Thoracic aorta (tissue), 2 donors: ENCODE results near the gene RIPOR2. TPM values are rescaled to one million over a fixed set of nuclear protein-coding genes. Genes with fewer than 3 reads are reported as not detected.

Experiments used
- ATAC-seq: fragments of 150-250 bp; one replicate; pipeline ENCODE4 v1.8.0; 2017; ENCODE audit warnings: low read depth; ENCODE audit not compliant: insufficient number of reproducible peaks, low FRiP score
- DNase-seq: peaks from one replicate; pipeline ENCODE4 v3.0.0-alpha.2; 2020; ENCODE audit warnings: low spot score
- H3K27ac ChIP-seq, 2 donors: fragments of 200-600 bp; sonication (generic); 1 replicate in 1 of 2; 2 replicates in 1 of 2; pipeline ENCODE4 v1.5.1; 2016; ENCODE audit warnings: mild to moderate bottlenecking in 2 of 2, moderate library complexity in 2 of 2
- H3K27me3 ChIP-seq: fragments of 200-600 bp; sonication (generic); replicated peaks from 2 replicates; pipeline ENCODE4 v1.6.0; 2016; ENCODE audit warnings: mild to moderate bottlenecking; ENCODE audit not compliant: insufficient read depth
- H3K36me3 ChIP-seq: fragments of 200-600 bp; sonication (generic); one replicate; pipeline ENCODE4 v1.5.1; 2016
- H3K4me1 ChIP-seq, 2 donors: fragments of 200-600 bp; sonication (generic); 1 replicate in 1 of 2; 2 replicates in 1 of 2; pipeline versions ENCODE4 v1.5.1 to v1.6.0; 2016; ENCODE audit warnings: low read depth in 2 of 2, mild to moderate bottlenecking in 1 of 2; ENCODE audit not compliant: control insufficient read depth in 1 of 2
- H3K4me3 ChIP-seq: fragments of 200-600 bp; sonication (generic); 2 replicates; pipeline ENCODE4 v1.5.1; 2016; ENCODE audit warnings: mild to moderate bottlenecking
- H3K9me3 ChIP-seq: fragments of 200-600 bp; sonication (generic); 2 replicates; pipeline ENCODE4 v1.5.1; 2016
- total RNA-seq, 2 donors: library from RNA; depleted of rRNA; stranded (reverse); fragments of >200 nt; gene quantifications; one replicate each; pipeline versions ENCODE4 v1.1.0 to v1.2.3, GENCODE V29; 2016
- TF ChIP-seq, protein P1 (sequence below): fragments of 200-600 bp; sonication (generic); IDR thresholded peaks from one replicate; pipeline ENCODE4 v1.5.1; 2019; ENCODE audit warnings: antibody characterized with exemption

Gene RIPOR2
- total RNA-seq, 2 donors from 2014 or later = 6.0 to 9.9 TPM

DNA sequence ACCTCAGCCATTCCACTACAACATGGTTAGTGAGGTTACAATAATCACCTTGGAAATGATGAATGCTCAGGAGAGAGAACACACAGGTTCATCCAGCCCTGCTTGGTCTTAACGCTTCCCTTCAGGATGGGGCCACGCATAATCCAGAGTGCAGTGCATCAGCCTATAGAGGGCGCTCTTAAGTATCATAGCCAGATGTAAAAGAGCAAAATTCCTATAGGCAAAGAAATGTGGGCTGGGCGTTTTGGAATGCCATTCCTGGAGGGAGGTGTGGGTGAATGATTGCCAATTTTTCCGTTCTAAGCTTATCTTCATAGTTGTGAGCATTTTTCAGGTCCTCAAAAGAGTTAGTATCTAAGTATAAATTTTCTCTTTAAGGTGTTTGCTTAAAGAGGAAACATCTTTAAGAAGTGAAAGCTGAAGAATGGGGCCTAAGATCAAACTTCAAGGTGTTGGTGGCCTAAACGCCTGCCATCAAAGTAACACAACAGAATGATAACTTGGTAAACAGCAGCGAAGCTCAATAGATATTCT is 1.8 kb downstream of the RIPOR2 start:
- ATAC-seq = no peak
- Histone ChIP-seq H3K27ac (no peak overlapping the region), H3K4me1 (peaks cover 8 to 14% of the 10 kb centered on the region in 2 donors), H3K9me3 (no peaks in the 10 kb centered on the region), H3K27me3 (no peaks in the 10 kb centered on the region), H3K36me3 (no peaks in the 10 kb centered on the region), H3K4me3 (no peak overlapping the region)
- DNase-seq = no peak
- TF ChIP-seq, protein P1, sequence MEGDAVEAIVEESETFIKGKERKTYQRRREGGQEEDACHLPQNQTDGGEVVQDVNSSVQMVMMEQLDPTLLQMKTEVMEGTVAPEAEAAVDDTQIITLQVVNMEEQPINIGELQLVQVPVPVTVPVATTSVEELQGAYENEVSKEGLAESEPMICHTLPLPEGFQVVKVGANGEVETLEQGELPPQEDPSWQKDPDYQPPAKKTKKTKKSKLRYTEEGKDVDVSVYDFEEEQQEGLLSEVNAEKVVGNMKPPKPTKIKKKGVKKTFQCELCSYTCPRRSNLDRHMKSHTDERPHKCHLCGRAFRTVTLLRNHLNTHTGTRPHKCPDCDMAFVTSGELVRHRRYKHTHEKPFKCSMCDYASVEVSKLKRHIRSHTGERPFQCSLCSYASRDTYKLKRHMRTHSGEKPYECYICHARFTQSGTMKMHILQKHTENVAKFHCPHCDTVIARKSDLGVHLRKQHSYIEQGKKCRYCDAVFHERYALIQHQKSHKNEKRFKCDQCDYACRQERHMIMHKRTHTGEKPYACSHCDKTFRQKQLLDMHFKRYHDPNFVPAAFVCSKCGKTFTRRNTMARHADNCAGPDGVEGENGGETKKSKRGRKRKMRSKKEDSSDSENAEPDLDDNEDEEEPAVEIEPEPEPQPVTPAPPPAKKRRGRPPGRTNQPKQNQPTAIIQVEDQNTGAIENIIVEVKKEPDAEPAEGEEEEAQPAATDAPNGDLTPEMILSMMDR = no peak

DNA sequence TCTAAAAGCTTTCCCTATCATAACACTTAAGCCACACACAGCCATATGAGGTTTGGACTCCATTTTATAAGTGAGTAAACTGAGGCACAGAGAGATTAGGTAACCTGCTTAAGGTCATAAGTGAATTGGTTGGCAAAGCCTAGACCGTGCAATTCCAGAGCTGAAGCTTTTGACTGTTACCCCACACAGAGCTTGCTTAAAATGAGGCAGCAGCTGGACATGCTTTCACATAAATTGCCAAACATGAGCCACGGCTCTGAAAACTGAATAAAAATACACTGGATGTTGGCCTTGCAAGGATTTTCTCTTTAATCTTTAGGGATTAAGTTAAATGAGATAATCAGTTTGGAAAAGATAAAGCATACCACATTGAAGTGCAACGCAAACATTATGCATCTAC is 2.5 kb downstream of the RIPOR2 start:
- DNase-seq (no peak), ATAC-seq (no peak)
- Histone ChIP-seq H3K27me3 (no peaks in the 10 kb centered on the region), H3K4me1 (peaks cover 9 to 14% of the 10 kb centered on the region in 2 donors), H3K9me3 (no peaks in the 10 kb centered on the region), H3K27ac (no peak overlapping the region), H3K36me3 (no peaks in the 10 kb centered on the region), H3K4me3 (no peak overlapping the region)
- TF ChIP-seq, protein P1 = no peak

DNA sequence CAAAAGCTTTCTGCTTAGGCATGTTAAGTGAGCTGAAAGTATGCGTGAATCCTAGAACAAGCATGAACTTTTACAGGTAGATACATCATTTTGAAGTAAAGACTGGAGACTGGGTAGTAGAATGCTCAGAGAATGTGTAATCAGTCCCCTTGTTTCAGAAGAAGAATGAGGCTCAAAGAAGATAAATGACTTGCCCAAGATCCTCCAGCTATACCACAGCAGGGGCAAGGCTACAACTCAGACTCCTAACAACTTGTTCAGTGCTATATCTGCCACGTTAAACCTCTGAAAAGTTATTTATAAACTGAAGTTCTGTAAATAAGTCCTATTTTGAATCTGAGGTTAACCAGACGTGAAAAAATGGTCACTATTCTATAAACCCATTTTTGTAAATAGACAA is 2.9 kb downstream of the RIPOR2 start:
- Histone ChIP-seq H3K4me3 (no peak overlapping the region), H3K27ac (no peak overlapping the region)

DNA sequence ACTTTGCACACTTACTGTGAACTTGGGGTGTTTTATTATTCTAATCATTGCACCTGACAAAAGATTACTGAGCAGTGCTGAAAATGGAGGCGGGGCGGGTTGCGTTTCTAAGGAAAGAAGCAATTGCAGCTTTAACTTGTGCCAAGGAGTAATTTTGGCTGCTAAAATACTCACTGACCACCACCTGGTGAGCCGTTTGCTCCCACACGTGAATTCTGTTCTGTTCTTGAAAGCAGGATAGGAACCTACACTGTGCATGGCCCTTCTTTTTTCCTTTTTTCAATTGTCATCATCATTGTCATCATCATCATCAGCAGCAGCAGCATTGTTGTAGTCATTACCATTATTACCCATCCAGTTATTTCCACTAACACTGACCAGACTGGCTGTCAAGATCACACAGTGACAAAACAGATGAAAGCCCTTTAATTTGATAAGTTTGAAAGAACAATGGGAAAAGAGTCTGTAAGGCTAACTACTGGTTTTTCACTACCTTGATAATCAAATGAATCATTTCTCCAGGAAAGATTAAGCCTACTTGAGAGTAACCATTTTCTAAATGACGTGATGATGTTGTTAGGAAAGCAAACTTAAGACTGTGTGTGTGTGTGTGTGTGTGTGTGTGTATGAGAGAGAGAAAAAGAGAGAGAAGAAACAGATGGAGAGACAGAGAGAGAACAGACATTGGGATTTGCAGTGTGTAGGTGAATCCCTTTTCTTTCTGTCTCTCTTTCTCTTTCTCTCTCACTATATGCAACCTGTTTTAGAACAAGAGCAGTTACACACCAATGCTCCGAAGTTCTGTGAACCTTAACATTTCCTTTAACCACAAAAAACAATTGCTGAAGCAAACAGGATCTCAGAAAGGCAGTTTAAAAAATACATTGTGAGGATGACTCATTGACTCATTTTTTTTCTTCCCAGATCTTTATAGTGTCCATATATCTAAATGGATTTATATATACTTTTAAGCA is 3.8 kb downstream of the RIPOR2 start:
- TF ChIP-seq, protein P1 = no peak
- Histone ChIP-seq H3K27me3 (no peaks in the 10 kb centered on the region), H3K9me3 (no peaks in the 10 kb centered on the region), H3K4me1 (peaks cover 9 to 14% of the 10 kb centered on the region in 2 donors), H3K4me3 (no peak overlapping the region), H3K36me3 (no peaks in the 10 kb centered on the region), H3K27ac (no peak overlapping the region)
- ATAC-seq (no peak), DNase-seq (no peak)

More for the DNA sequence above, 2.9 kb downstream of the RIPOR2 start:
- DNase-seq (no peak), ATAC-seq (no peak)
- Histone ChIP-seq H3K9me3 (no peaks in the 10 kb centered on the region), H3K4me1 (peaks cover 9 to 14% of the 10 kb centered on the region in 2 donors), H3K27me3 (no peaks in the 10 kb centered on the region), H3K36me3 (no peaks in the 10 kb centered on the region)
- TF ChIP-seq, protein P1 = no peak

DNA sequence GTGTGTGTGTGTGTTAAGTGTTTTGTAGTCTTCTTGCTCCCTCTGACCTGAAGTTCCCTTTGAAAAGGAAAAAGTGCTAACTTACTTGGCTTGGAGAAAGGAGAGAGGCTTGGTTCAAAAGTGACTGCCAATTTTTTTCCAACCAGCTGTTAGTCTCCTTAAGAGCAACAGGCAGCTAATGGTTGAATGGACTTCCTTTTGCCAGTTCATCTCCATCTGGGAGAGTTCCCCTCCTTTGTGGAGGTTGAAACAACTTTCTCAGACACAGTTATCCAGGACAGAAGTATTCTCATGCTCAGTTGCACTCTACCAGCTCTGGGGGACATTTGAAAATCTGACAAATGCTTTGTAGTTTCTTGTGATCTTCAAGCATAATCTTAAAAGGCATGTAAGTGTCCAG is 4.5 kb downstream of the RIPOR2 start:
- ATAC-seq = no peak
- Histone ChIP-seq H3K4me1 (peaks cover 9 to 14% of the 10 kb centered on the region in 2 donors), H3K36me3 (no peaks in the 10 kb centered on the region), H3K27ac (no peak overlapping the region), H3K27me3 (no peaks in the 10 kb centered on the region), H3K4me3 (no peak overlapping the region), H3K9me3 (no peaks in the 10 kb centered on the region)
- DNase-seq = no peak
- TF ChIP-seq, protein P1 = no peak
